Measurements from ENCODE around the gene RLN2. TPM values are rescaled to one million over a fixed set of nuclear protein-coding genes. Genes with fewer than 3 reads are reported as not detected.

Gene RLN2
- total RNA-seq, 1 experiment from 2014 or later = not detected

GRCh38 chr9:5310851-5311250, 6.3 kb upstream of the RLN2 start:
- H3K9me2 ChIP-seq (ENCODE audit: insufficient read depth) = no peaks in the 10 kb centered on the region
- H3K27me3 ChIP-seq (ENCODE audit: insufficient read depth, low read length) = no peaks in the 10 kb centered on the region
- no peaks in the 10 kb centered on the region for H4K20me1 ChIP-seq (ENCODE audit: insufficient read depth)
- no peaks in the 10 kb centered on the region for H3K9me3 ChIP-seq (ENCODE audit: control insufficient read depth in 1 of 2, insufficient read depth in 1 of 2, low read depth in 1 of 2, low read length in 2 of 2)
- no peak overlapping the region for H3K4me2 ChIP-seq (ENCODE audit: low read length)
- H3K4me3 ChIP-seq (replicated peaks in 1 of 2; ENCODE audit: low read depth in 1 of 2, low read length in 2 of 2) = no peak overlapping the region
- no peaks in the 10 kb centered on the region for H3K36me3 ChIP-seq (ENCODE audit: control insufficient read depth in 1 of 2, insufficient read depth in 2 of 2, low read length in 2 of 2)
- no peak overlapping the region for H3K9ac ChIP-seq (ENCODE audit: low read length)
- ChIA-PET CTCF (no interaction called here), RAD21 (ENCODE audit: low non-redundant PET in 1 of 2, low total read pairs in 2 of 2, uncharacterized antibody in 2 of 2, unreplicated experiment in 2 of 2) (interaction anchor here in 1 of 2 experiments (0.7 kb wide), 1 partner anchor 125 kb away, joined by 3 read pairs; no protein-coding TSS in a partner anchor), POLR2A (no interaction called here)
- TF ChIP-seq ZNF274 (IDR thresholded peaks at IDR 0.05; ENCODE audit: low read depth, low read length) = no peak
- no peak for TF ChIP-seq SRF (IDR thresholded peaks at IDR 0.05; ENCODE audit: low read depth)
- no peak for TF ChIP-seq YY1 (IDR thresholded peaks at IDR 0.05; ENCODE audit: extremely low read depth, insufficient replicate concordance, low read depth, low read length)
- TF ChIP-seq TCF7L2 (IDR thresholded peaks at IDR 0.05; ENCODE audit: borderline replicate concordance, extremely low read depth, insufficient read depth, insufficient read length) = no peak
- TF ChIP-seq ATF3 (IDR thresholded peaks at IDR 0.05) = no peak
- TF ChIP-seq EZH2 (IDR thresholded peaks at IDR 0.05) = no peak
- no peak for TF ChIP-seq REST (IDR thresholded peaks at IDR 0.05; ENCODE audit: low read depth)
- no peak for TF ChIP-seq SP1 (IDR thresholded peaks at IDR 0.05; ENCODE audit: low read depth)
- no peak for TF ChIP-seq RAD21 (IDR thresholded peaks at IDR 0.05; ENCODE audit: low read depth)
- TF ChIP-seq POLR2AphosphoS5 (IDR thresholded peaks at IDR 0.05; ENCODE audit: low read depth, low read length) = no peak
- TF ChIP-seq FOSL1 (IDR thresholded peaks at IDR 0.05; ENCODE audit: low read depth) = no peak
- TF ChIP-seq POLR2A (IDR thresholded peaks at IDR 0.05; ENCODE audit: borderline replicate concordance, extremely low read depth, insufficient read depth, insufficient read length) = no peak
- TF ChIP-seq CEBPB (IDR thresholded peaks at IDR 0.05; ENCODE audit: low read depth) = no peak
- TF ChIP-seq ELF1 (IDR thresholded peaks at IDR 0.05; ENCODE audit: borderline replicate concordance, low read depth) = no peak
- TF ChIP-seq ZBTB33 (IDR thresholded peaks at IDR 0.05; ENCODE audit: extremely low read depth, insufficient replicate concordance, low read length) = no peak
- TF ChIP-seq EZH2phosphoT487 (IDR thresholded peaks at IDR 0.05; ENCODE audit: borderline replicate concordance) = no peak
- TF ChIP-seq CTCF (IDR thresholded peaks at IDR 0.05 in 2 of 3, conservative IDR thresholded peaks at IDR 0.05 in 1 of 3; ENCODE audit: borderline replicate concordance in 1 of 3, insufficient read depth in 1 of 3, low read depth in 2 of 3, low read length in 2 of 3) = no peak
- H2AFZ ChIP-seq (ENCODE audit: low read depth, low read length, poor library complexity, severe bottlenecking) = no peak overlapping the region
- no peaks in the 10 kb centered on the region for H3K4me1 ChIP-seq (ENCODE audit: control insufficient read depth in 1 of 2, insufficient read depth in 2 of 2, low read length in 2 of 2)
- ATAC-seq = no peak
- BruUV-seq (replicated peaks) = no TSS peak
- DNase-seq (ENCODE audit: low read depth, low spot score) = no peak
- intact Hi-C loops (cut with micrococcal nuclease) = no loop called here
- H3K27ac ChIP-seq (ENCODE audit: low read depth, low read length) = no peak overlapping the region
- no peaks in the 10 kb centered on the region for H3K79me2 ChIP-seq (ENCODE audit: insufficient read depth, low read length)

Measured in HCT116 (cell line).